Measurements from ENCODE around the gene SH3D19.
A peak's percentile ranks its signal among the peaks of the same experiment; 100 is the strongest.

Gene SH3D19

GRCh38 chr4:151129796-151130195 is 195.6 kb downstream of the SH3D19 start:
- TF ChIP-seq CEBPB (IDR thresholded peaks at IDR 0.05) (no peak), TAF1 (IDR thresholded peaks at IDR 0.05; ENCODE audit: low read depth) (no peak), CREB1 (IDR thresholded peaks at IDR 0.05; ENCODE audit: low read depth) (no peak), REST (IDR thresholded peaks at IDR 0.05; ENCODE audit: low read depth) (no peak), ZBTB7A (IDR thresholded peaks at IDR 0.05; ENCODE audit: low read depth) (no peak), MAX (IDR thresholded peaks at IDR 0.05) (no peak), USF1 (IDR thresholded peaks at IDR 0.05) (no peak), EP300 (IDR thresholded peaks at IDR 0.05; ENCODE audit: borderline replicate concordance) (no peak), TCF12 (IDR thresholded peaks at IDR 0.05; ENCODE audit: low read depth) (no peak), FOXM1 (IDR thresholded peaks at IDR 0.05; ENCODE audit: borderline replicate concordance, low read depth) (no peak)

GRCh38 chr4:151117371-151117962 is 207.9 kb downstream of the SH3D19 start:
- TF ChIP-seq NFIC (IDR thresholded peaks at IDR 0.05), result no peak
- peak; percentile 86 for TF ChIP-seq RAD21 (IDR thresholded peaks at IDR 0.05; ENCODE audit: low read depth)

GRCh38 chr4:151114986-151115385 is 210.4 kb downstream of the SH3D19 start:
- TF ChIP-seq TCF12 (IDR thresholded peaks at IDR 0.05; ENCODE audit: low read depth) (no peak), FOXM1 (IDR thresholded peaks at IDR 0.05; ENCODE audit: borderline replicate concordance, low read depth) (no peak), ZBTB7A (IDR thresholded peaks at IDR 0.05; ENCODE audit: low read depth) (no peak), TEAD4 (IDR thresholded peaks at IDR 0.05) (no peak), YY1 (IDR thresholded peaks at IDR 0.05; ENCODE audit: low read depth) (no peak), EGR1 (IDR thresholded peaks at IDR 0.05) (no peak), CEBPB (IDR thresholded peaks at IDR 0.05) (no peak), EP300 (IDR thresholded peaks at IDR 0.05; ENCODE audit: borderline replicate concordance) (no peak), USF1 (IDR thresholded peaks at IDR 0.05) (no peak), RAD21 (IDR thresholded peaks at IDR 0.05; ENCODE audit: low read depth) (no peak)

GRCh38 chr4:151114338-151114737 is 211.1 kb downstream of the SH3D19 start:
- TF ChIP-seq TCF12 (IDR thresholded peaks at IDR 0.05; ENCODE audit: low read depth), result no peak
- TF ChIP-seq MAX (IDR thresholded peaks at IDR 0.05), result no peak

GRCh38 chr4:151110236-151110635 is 215.2 kb downstream of the SH3D19 start:
- TF ChIP-seq ZBTB7A (IDR thresholded peaks at IDR 0.05; ENCODE audit: low read depth) (no peak), MAX (IDR thresholded peaks at IDR 0.05) (no peak), EP300 (IDR thresholded peaks at IDR 0.05; ENCODE audit: borderline replicate concordance) (no peak), RAD21 (IDR thresholded peaks at IDR 0.05; ENCODE audit: low read depth) (no peak), TAF1 (IDR thresholded peaks at IDR 0.05; ENCODE audit: low read depth) (no peak), NFIC (IDR thresholded peaks at IDR 0.05) (no peak), REST (IDR thresholded peaks at IDR 0.05; ENCODE audit: low read depth) (no peak), USF1 (IDR thresholded peaks at IDR 0.05) (no peak), CREB1 (IDR thresholded peaks at IDR 0.05; ENCODE audit: low read depth) (no peak), YY1 (IDR thresholded peaks at IDR 0.05; ENCODE audit: low read depth) (no peak)

- no peak for TF ChIP-seq TEAD4 (IDR thresholded peaks at IDR 0.05)
- no peak for TF ChIP-seq FOXM1 (IDR thresholded peaks at IDR 0.05; ENCODE audit: borderline replicate concordance, low read depth)
- TF ChIP-seq TAF1 (IDR thresholded peaks at IDR 0.05; ENCODE audit: low read depth), result no peak
- TF ChIP-seq CREB1 (IDR thresholded peaks at IDR 0.05; ENCODE audit: low read depth), result no peak
- no peak for TF ChIP-seq RAD21 (IDR thresholded peaks at IDR 0.05; ENCODE audit: low read depth)
- no peak for TF ChIP-seq ZBTB7A (IDR thresholded peaks at IDR 0.05; ENCODE audit: low read depth)
- TF ChIP-seq USF1 (IDR thresholded peaks at IDR 0.05), result no peak
- no peak for TF ChIP-seq CEBPB (IDR thresholded peaks at IDR 0.05)
- no peak for TF ChIP-seq YY1 (IDR thresholded peaks at IDR 0.05; ENCODE audit: low read depth)
- TF ChIP-seq NFIC (IDR thresholded peaks at IDR 0.05), result no peak
- TF ChIP-seq REST (IDR thresholded peaks at IDR 0.05; ENCODE audit: low read depth), result no peak
- no peak for TF ChIP-seq EGR1 (IDR thresholded peaks at IDR 0.05)
- no peak for TF ChIP-seq MAX (IDR thresholded peaks at IDR 0.05)
Measured at GRCh38 chr4:151107063-151107462, 218.3 kb downstream of the SH3D19 start.

All from Ishikawa (cell line).